Measurements from ENCODE around the gene EEFSEC. TPM values are rescaled to one million over a fixed set of nuclear protein-coding genes. Genes with fewer than 3 reads are reported as not detected.

Gene EEFSEC
- total RNA-seq, 2 experiments from 2014 or later = 19.2 to 19.6 TPM

GRCh38 chr3:128423525-128424147, 270.4 kb downstream of the EEFSEC start:
- TF ChIP-seq CTCF (IDR thresholded peaks at IDR 0.05) = no peak
- peaks cover 5% of the 10 kb centered on the region for H3K27me3 Mint-ChIP-seq
- H3K4me3 Mint-ChIP-seq = no peak overlapping the region
- ATAC-seq = no peak
- CTCF ChIA-PET = interaction anchor here (0.7 to 1.5 kb wide), 3 partner anchors 11 to 39 kb away, joined by 3 to 4 read pairs (median 3); no protein-coding TSS in a partner anchor
- POLR2A ChIA-PET = interaction anchor here (0.6 kb wide), 1 partner anchor 61 kb away, joined by 3 read pairs; no protein-coding TSS in a partner anchor
- H3K9me3 Mint-ChIP-seq = no peaks in the 10 kb centered on the region
- H3K36me3 Mint-ChIP-seq (ENCODE audit: low read depth) = no peaks in the 10 kb centered on the region
- DNase-seq = no peak
- H3K27ac Mint-ChIP-seq = no peak overlapping the region
- intact Hi-C loops (cut with micrococcal nuclease) = loop anchor here (2.0 to 5.0 kb wide), 2 partner anchors 77 to 179 kb away; no protein-coding TSS in a partner anchor
- no peaks in the 10 kb centered on the region for H3K4me1 Mint-ChIP-seq (ENCODE audit: low read depth)

DNA sequence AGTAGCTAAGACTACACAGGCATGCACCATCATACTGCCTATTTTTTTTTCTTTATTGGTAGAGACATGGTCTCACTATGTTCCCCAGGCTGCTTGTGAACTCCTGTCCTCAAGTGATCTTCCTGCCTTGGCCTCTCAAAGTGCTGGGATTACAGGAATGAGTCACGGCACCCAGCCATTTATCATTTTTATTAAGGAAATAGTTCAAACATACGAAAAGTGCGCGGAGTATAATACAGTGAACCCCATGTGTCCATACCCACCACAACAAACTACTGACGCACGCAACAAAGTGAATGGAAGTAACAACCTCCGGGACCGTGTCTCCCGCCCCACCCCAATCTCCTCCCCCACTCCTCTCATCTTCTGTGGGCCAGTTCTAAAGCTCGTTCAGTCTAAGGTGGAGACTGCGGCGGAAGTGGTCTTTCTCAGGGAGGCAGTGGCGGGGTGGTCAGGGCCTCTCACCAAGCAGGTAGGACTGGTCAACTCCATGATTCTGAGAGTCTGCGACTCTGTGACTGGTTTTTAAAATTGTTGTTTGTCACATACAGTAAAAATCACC, 271.3 kb downstream of the EEFSEC start:
- no peak for DNase-seq
- intact Hi-C loops (cut with micrococcal nuclease) = loop anchor here (2.0 to 5.0 kb wide), 2 partner anchors 76 to 178 kb away; no protein-coding TSS in a partner anchor
- Mint-ChIP-seq H3K4me3 (no peak overlapping the region), H3K27ac (no peak overlapping the region), H3K27me3 (peaks cover 5% of the 10 kb centered on the region), H3K9me3 (no peaks in the 10 kb centered on the region), H3K4me1 (ENCODE audit: low read depth) (no peaks in the 10 kb centered on the region), H3K36me3 (ENCODE audit: low read depth) (no peaks in the 10 kb centered on the region)
- CTCF ChIA-PET = interaction anchor here (1.0 to 4.0 kb wide), 7 partner anchors 24 to 193 kb away, joined by 3 to 46 read pairs (median 12); partner anchors contain the start of gene GATA2
- no peak for ATAC-seq
- TF ChIP-seq CTCF (IDR thresholded peaks at IDR 0.05) = no peak
- POLR2A ChIA-PET = interaction anchor here (0.6 kb wide), 1 partner anchor 974 kb away, joined by 4 read pairs; no protein-coding TSS in a partner anchor

DNA sequence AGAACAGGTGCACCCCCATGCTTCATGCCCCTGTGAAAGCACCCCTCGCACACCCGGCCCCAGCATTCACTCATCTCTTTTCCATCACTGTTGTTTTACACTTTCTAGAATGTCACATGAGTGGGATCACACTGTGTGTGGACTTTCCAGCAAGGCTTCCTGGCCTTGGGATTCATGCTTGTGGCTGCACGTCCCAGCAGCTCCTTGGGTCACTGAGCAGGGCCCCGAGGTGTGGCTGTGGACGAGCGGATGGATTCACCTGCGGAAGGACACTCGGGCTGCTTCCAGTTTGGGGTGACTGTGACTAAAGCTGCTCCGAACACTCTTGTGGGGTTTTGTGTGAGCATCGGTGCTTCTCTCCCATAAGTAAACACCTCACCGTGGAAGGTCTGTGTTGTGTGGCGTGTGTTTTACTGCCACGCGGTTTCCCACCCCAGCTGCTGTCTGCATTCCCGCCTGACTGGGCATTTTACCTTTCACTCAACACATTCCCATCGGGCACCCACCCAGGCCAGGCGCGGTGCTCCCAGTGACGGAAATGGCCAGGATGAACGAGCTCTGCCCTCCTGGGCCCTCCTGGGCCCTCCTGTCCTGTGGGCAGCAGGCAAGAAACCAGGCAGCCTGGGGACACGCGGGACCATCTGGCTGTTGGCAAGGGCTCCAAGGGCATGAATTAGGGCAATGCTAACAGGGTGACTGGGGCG, 272.0 kb downstream of the EEFSEC start:
- Mint-ChIP-seq H3K27me3 (peaks cover 9% of the 10 kb centered on the region), H3K4me3 (no peak overlapping the region), H3K4me1 (ENCODE audit: low read depth) (no peaks in the 10 kb centered on the region), H3K9me3 (no peaks in the 10 kb centered on the region), H3K36me3 (ENCODE audit: low read depth) (no peaks in the 10 kb centered on the region), H3K27ac (no peak overlapping the region)
- ATAC-seq = no peak
- POLR2A ChIA-PET = interaction anchor here (0.6 kb wide), 1 partner anchor 973 kb away, joined by 4 read pairs; no protein-coding TSS in a partner anchor
- CTCF ChIA-PET = interaction anchor here (0.7 to 4.0 kb wide), 27 partner anchors 10 to 192 kb away, joined by 3 to 46 read pairs (median 5); partner anchors contain the start of gene GATA2
- DNase-seq = no peak
- intact Hi-C loops (cut with micrococcal nuclease) = loop anchor here (2.0 kb wide), 1 partner anchor 76 kb away; no protein-coding TSS in a partner anchor
- no peak for TF ChIP-seq CTCF (IDR thresholded peaks at IDR 0.05)

- Mint-ChIP-seq H3K27ac (no peak overlapping the region), H3K36me3 (ENCODE audit: low read depth) (no peaks in the 10 kb centered on the region), H3K27me3 (peaks cover 13% of the 10 kb centered on the region), H3K4me3 (no peak overlapping the region), H3K4me1 (ENCODE audit: low read depth) (no peaks in the 10 kb centered on the region), H3K9me3 (no peaks in the 10 kb centered on the region)
- DNase-seq = no peak
- CTCF ChIA-PET = interaction anchor here (0.7 to 4.0 kb wide), 24 partner anchors 9 to 192 kb away, joined by 3 to 46 read pairs (median 5); partner anchors contain the start of gene GATA2
- TF ChIP-seq CTCF (IDR thresholded peaks at IDR 0.05) = no peak
- intact Hi-C loops (cut with micrococcal nuclease) = loop anchor here (2.0 kb wide), 1 partner anchor 75 kb away; no protein-coding TSS in a partner anchor
- POLR2A ChIA-PET = no interaction called here
- no peak for ATAC-seq
Observed at GRCh38 chr3:128425846-128426127, 272.5 kb downstream of the EEFSEC start.
